Measurements from ENCODE around the gene SHKBP1. TPM values are rescaled to one million over a fixed set of nuclear protein-coding genes. Genes with fewer than 3 reads are reported as not detected.

Gene SHKBP1
- total and polyA plus RNA-seq, 2 of the 8 experiments (the other 6 are each of a cell fraction or from before 2014, with no cell fraction given): 74.6 to 98.8 TPM

DNA sequence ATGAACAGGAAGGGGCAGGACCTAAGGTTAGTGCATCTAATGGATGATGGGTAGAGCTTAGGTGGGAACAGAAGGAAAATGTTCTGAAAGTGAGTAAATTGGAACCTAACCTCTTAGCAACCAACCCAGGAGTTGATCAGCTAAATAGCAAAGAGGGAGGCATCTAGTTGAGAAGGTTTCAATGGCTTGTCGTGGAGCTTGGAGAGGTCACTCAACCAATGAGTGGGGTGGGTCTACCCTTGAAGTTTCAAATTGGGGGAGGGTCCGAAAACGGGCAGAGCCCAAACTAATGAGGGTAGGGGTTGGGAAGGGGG lies 5.7 kb upstream of the SHKBP1 start:
- Histone ChIP-seq H2AK5ac (ENCODE audit: low read depth, low read length) (no peak overlapping the region), H3K27ac (ENCODE audit: low read depth, low read length) (0 out of 2 replicates have a peak overlapping the region, but pooled peaks have one; percentile 9), H3K14ac (ENCODE audit: insufficient read length) (no peak overlapping the region), H4K5ac (ENCODE audit: insufficient read length, low read depth, low read length) (no peak overlapping the region), H2BK12ac (ENCODE audit: low read depth, low read length) (0 out of 2 replicates have a peak overlapping the region, but pooled peaks have one; percentile 13), H3K79me2 (ENCODE audit: control insufficient read depth in 1 of 2, insufficient read depth in 2 of 2, low read length in 2 of 2) (no peaks in the 10 kb centered on the region), H3K79me1 (ENCODE audit: low read depth, low read length) (no peaks in the 10 kb centered on the region), H3K9me3 (ENCODE audit: insufficient read depth in 2 of 2, low read depth in 1 of 2, low read length in 1 of 2) (no peaks in the 10 kb centered on the region), H2BK20ac (ENCODE audit: low read length) (no peak overlapping the region), H3K4me3 (ENCODE audit: extremely low read depth in 1 of 4, insufficient read depth in 2 of 4, low read depth in 3 of 4, low read length in 4 of 4) (peak overlapping the region; percentile 16 to 49 (median 24); a peak in 3 of 8 replicates), H3K23ac (ENCODE audit: insufficient read length) (no peak overlapping the region), H3K4me2 (ENCODE audit: insufficient read depth in 1 of 2, low read depth in 2 of 2, low read length in 2 of 2) (peak overlapping the region; percentile 62 to 65), H2BK120ac (replicated peaks; ENCODE audit: low read depth, low read length) (no peak overlapping the region), H3K27me3 (replicated peaks in 1 of 4; ENCODE audit: control insufficient read depth in 3 of 4, extremely low read depth in 1 of 4, insufficient read depth in 3 of 4, low read length in 3 of 4) (peaks cover 32 to 44% (median 42%) of the 10 kb centered on the region in 4 experiments), H2BK5ac (ENCODE audit: low read depth, low read length) (no peak overlapping the region), H4K8ac (ENCODE audit: extremely low read depth, insufficient read depth, low read length) (no peak overlapping the region), H2BK15ac (ENCODE audit: low read length) (no peak overlapping the region), H4K20me1 (replicated peaks in 1 of 2; ENCODE audit: control insufficient read depth in 1 of 2, insufficient read depth in 2 of 2, low read length in 2 of 2) (peaks cover 0 to 1% of the 10 kb centered on the region in 2 experiments), H4K91ac (replicated peaks; ENCODE audit: insufficient read length, low read length) (no peak overlapping the region), H3K23me2 (ENCODE audit: low read depth, low read length) (peaks cover 11% of the 10 kb centered on the region; the same call in 1 of the 2 replicates), H3K56ac (replicated peaks; ENCODE audit: insufficient read length, low read depth, low read length) (no peak overlapping the region), H3K36me3 (ENCODE audit: control insufficient read depth in 2 of 4, insufficient read depth in 4 of 4, low read length in 3 of 4) (peaks cover 0 to 4% (median 0%) of the 10 kb centered on the region in 4 experiments; a peak in 1 of 8 replicates), H2AFZ (ENCODE audit: low read length) (peak overlapping the region; percentile 81; the same call in 1 of the 2 replicates), H3K4me1 (replicated peaks in 1 of 4; ENCODE audit: control insufficient read depth in 3 of 4, insufficient read depth in 4 of 4, low read length in 3 of 4) (peaks cover 2 to 13% (median 7%) of the 10 kb centered on the region in 4 experiments), H3K18ac (ENCODE audit: extremely low read depth, low read length) (0 out of 2 replicates have a peak overlapping the region, but pooled peaks have one; percentile 87), H3K4ac (replicated peaks; ENCODE audit: insufficient read length, low read depth, low read length) (no peak overlapping the region), H3K9ac (replicated peaks in 1 of 4; ENCODE audit: extremely low read depth in 1 of 4, low read depth in 3 of 4, low read length in 3 of 4) (no peak overlapping the region)
- DNase-seq (ENCODE audit: low read depth in 1 of 2, low spot score in 2 of 2): no peak
- no peak for TF ChIP-seq GTF2F1 (IDR thresholded peaks at IDR 0.05; ENCODE audit: borderline replicate concordance, low read depth, low read length)
- TF ChIP-seq SRF (IDR thresholded peaks at IDR 0.05; ENCODE audit: low read depth, low read length): no peak
- no peak for TF ChIP-seq CREB1 (IDR thresholded peaks at IDR 0.05)
- no peak for TF ChIP-seq RXRA (IDR thresholded peaks at IDR 0.05; ENCODE audit: insufficient read depth, low read depth, low read length)
- no peak for TF ChIP-seq SUZ12 (IDR thresholded peaks at IDR 0.05; ENCODE audit: low read length)
- TF ChIP-seq HDAC6 (IDR thresholded peaks at IDR 0.05; ENCODE audit: low read depth, low read length): no peak
- no peak for TF ChIP-seq RAD21 (IDR thresholded peaks at IDR 0.05 in 1 of 2, conservative IDR thresholded peaks at IDR 0.05 in 1 of 2; ENCODE audit: low read depth in 2 of 2, low read length in 2 of 2)
- no peak for TF ChIP-seq EP300 (IDR thresholded peaks at IDR 0.05; ENCODE audit: borderline replicate concordance in 1 of 2, low read depth in 2 of 2, low read length in 2 of 2)
- no peak; a peak in 1 of 4 replicates for TF ChIP-seq SIN3A (conservative IDR thresholded peaks at IDR 0.05 in 1 of 2, IDR thresholded peaks at IDR 0.05 in 1 of 2; ENCODE audit: low read depth in 1 of 2, low read length in 2 of 2)
- TF ChIP-seq FOSL1 (IDR thresholded peaks at IDR 0.05; ENCODE audit: insufficient read depth, low read depth, low read length): no peak
- no peak for TF ChIP-seq GABPA (IDR thresholded peaks at IDR 0.05; ENCODE audit: borderline replicate concordance, insufficient read depth, low read length)
- TF ChIP-seq TEAD4 (IDR thresholded peaks at IDR 0.05; ENCODE audit: low read depth, low read length): no peak
- no peak for TF ChIP-seq RBBP5 (IDR thresholded peaks at IDR 0.05; ENCODE audit: borderline replicate concordance, low read depth, low read length)
- POLR2A ChIA-PET (ENCODE audit: partially characterized antibody): interaction anchor here (0.8 to 1.6 kb wide), 4 partner anchors 18 to 179 kb away, joined by 3 to 6 read pairs (median 4); partner anchors contain the start of genes ACTMAP and SNRPA
- 51% methylated on average over 3 of the region's 3 CpGs; no CpG with 5 or more reads in 1 of the 2 experiments for WGBS, 2 experiments (ENCODE audit: extremely low coverage in 1 of 2, insufficient coverage in 1 of 2, insufficient read length in 1 of 2, insufficient replicate concordance in 2 of 2, low coverage in 1 of 2, low lambda C conversion rate in 2 of 2, missing lambda C conversion rate in 1 of 2)
- CTCF ChIA-PET (ENCODE audit: partially characterized antibody): interaction anchor here (0.6 to 2.7 kb wide), 15 partner anchors 8 to 351 kb away, joined by 3 to 11 read pairs (median 4); partner anchors contain the start of gene LTBP4
- FAIRE-seq: no peak
